ENCODE data around the gene FAM72C.
"Not testable (repeated sequence)": the region's sequence is repeated elsewhere in the genome, so short reads cannot be mapped to it uniquely, and the experiment has no call there.

FAM72C gene

DNA sequence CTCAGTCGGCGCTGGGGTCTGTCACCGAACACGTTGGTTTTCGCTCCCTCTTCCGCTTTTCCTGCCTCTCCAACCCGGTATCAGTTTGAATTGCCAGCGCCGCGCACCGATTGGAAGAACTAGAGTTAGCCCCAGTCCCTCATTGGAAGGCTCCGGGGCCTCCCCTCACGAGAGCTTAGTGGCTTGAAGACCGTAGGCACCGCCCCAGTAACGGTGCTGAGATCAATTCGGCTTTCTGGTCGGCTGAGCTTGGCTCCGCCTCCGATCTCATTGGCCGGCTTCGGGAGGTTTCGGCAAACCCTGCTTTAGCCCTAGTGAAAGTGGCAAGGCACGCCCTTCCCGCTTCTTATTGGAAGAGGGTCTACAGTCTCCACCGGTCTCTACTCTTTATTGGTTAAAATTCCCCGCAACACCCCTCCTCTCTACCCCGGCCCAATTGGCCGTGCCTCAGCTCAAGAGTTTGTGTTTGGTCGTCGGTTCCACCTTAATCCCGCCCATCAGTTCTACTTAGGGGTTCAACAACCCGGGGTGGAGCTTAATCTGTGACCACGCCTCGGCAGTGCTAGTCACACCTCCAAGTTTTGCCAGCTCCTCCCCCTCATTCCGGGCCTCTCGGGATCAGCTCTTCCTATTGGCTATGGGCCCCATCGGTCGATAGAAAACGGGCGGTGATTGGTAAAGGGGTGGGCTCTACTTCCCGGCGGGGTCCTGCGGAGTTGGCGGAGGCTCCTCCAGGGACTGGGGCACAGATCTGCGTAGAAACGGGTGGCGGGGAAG, at the start of gene FAM72C:
FAM72C (minus strand) TSS at position 63 of the 777 bp plus-strand sequence. CDS start 845 bp downstream, outside the sequence.
- not testable (repeated sequence) for H3K36me3 ChIP-seq (ENCODE audit: low read depth); H3K4me3 ChIP-seq (ENCODE audit: severe bottlenecking); H3K27ac ChIP-seq (ENCODE audit: poor library complexity, severe bottlenecking); H3K4me1 ChIP-seq (ENCODE audit: insufficient read depth, poor library complexity, severe bottlenecking); H3K9me3 ChIP-seq (ENCODE audit: severe bottlenecking); DNase-seq (ENCODE audit: low spot score); H3K27me3 ChIP-seq (ENCODE audit: insufficient read depth, poor library complexity, severe bottlenecking)
- peak; percentile 82 for ATAC-seq (ENCODE audit: low read depth)

DNA sequence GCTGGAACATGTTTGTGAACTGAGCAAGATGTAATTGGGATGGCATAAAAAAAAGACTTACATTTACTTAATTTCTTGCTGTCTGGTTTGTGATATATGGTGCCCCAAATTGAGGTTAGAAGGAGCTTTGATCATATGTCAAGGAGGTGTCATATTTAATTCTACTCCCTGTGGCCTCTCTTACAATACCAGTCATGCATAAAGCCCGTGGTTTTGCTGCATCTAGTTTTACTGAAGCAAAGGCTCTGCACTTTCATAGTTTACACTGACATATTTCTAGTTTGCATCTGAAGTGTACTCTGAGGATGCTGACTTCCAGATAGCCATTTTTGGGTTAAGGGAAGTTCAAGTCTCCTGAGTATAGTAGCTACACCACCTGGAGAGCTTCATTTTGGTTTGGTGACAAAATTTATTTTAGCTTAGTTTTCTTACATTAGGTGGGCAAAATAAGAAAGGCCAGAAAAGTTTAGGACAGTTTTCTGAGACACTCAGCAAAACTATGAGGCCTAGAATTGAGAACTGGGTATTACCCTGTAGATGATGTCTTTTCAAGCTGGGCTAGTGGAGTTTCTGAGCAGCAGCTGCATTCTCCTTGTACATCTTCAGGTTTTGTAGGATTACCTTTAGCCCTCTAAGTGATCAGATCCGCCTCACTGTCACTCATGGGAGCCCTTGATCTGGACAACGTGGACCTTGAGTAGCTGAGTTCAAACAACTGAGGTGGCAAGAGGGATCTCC, 48.4 kb upstream of the FAM72C start:
- ATAC-seq (ENCODE audit: low read depth); H3K9me3 ChIP-seq (ENCODE audit: severe bottlenecking); H3K36me3 ChIP-seq (ENCODE audit: low read depth); H3K27ac ChIP-seq (ENCODE audit: poor library complexity, severe bottlenecking); H3K4me3 ChIP-seq (ENCODE audit: severe bottlenecking); H3K27me3 ChIP-seq (ENCODE audit: insufficient read depth, poor library complexity, severe bottlenecking); H3K4me1 ChIP-seq (ENCODE audit: insufficient read depth, poor library complexity, severe bottlenecking); DNase-seq (ENCODE audit: low spot score): not testable (repeated sequence)

DNA sequence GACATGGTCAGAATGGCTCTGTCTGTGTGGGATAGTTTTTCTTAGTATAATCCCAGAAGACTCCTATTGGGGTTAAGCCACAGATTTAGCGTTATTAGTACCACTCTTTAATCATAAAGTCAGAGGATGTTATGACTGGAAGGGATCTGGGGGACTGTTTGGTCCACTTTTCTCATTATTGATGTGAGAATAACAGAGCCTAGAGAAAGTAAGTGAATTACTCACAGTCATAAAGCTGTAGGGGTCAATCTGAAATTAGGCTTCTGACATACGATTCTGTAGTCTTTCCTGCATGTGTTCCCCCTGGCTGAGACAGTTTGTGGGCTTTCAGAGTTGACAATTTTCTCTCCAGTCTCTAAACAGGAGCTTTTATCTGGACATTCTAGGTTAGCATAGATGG, 47.3 kb upstream of the FAM72C start:
- H3K36me3 ChIP-seq (ENCODE audit: low read depth); DNase-seq (ENCODE audit: low spot score); ATAC-seq (ENCODE audit: low read depth); H3K27ac ChIP-seq (ENCODE audit: poor library complexity, severe bottlenecking); H3K9me3 ChIP-seq (ENCODE audit: severe bottlenecking); H3K4me1 ChIP-seq (ENCODE audit: insufficient read depth, poor library complexity, severe bottlenecking); H3K4me3 ChIP-seq (ENCODE audit: severe bottlenecking); H3K27me3 ChIP-seq (ENCODE audit: insufficient read depth, poor library complexity, severe bottlenecking): not testable (repeated sequence)

DNA sequence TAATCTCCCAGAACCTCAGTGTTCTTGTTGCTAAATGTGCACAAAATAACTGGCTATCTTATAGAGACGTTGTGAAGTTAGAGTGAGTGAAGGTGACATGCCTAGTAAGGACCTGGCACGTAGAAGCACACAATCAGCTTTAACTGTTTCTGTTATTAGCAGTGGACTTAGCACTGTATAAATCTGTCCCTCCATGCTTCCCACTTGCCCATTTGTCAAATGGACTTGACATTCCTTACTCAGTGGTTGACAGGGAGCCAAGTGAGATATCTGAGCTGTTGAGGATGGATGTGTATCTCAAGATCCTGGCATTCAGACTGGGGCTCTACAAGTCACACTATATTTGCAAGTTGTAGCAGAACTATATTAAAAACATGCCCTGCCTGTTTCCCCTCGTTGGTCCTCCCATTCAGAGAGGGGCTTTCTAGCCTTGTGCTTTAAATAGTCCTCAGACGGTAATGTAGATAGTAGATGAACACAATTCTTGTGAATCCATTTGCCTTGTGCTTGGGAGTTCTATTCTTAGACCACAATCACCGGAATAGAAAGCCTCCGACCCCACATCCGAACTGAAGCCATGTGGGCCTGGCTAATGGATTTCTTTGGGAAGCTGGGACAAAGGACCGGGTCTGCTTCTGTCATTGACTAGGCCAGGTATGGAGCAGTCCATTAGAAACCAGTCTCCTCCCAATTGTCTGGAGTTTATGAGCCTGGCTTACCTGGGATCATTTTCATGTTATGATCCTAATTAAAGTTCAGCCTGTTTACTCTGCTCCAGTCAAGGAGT, 43.6 kb upstream of the FAM72C start:
- not testable (repeated sequence) for H3K27me3 ChIP-seq (ENCODE audit: insufficient read depth, poor library complexity, severe bottlenecking); H3K9me3 ChIP-seq (ENCODE audit: severe bottlenecking); H3K4me1 ChIP-seq (ENCODE audit: insufficient read depth, poor library complexity, severe bottlenecking); H3K36me3 ChIP-seq (ENCODE audit: low read depth); DNase-seq (ENCODE audit: low spot score); ATAC-seq (ENCODE audit: low read depth); H3K27ac ChIP-seq (ENCODE audit: poor library complexity, severe bottlenecking); H3K4me3 ChIP-seq (ENCODE audit: severe bottlenecking)

DNA sequence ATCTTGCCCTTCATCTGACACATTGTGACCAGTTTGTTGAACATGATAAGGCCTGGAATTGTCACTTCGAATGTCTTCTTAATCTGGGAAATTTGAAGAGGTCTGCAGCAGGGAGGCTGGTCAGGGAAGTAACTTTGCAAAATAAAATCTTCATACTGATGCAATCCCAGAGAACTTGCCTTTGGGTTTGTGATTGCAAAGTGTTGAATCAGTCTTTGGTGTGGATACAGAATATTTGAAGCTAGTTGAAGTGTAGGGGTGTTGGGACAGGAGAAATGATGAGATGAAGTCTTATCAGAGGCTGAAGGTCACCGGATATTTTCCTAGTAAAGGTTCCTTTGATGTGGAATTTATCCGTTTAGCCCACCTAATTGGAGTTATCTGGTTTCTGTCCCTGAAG, 42.7 kb upstream of the FAM72C start:
- not testable (repeated sequence) for H3K27me3 ChIP-seq (ENCODE audit: insufficient read depth, poor library complexity, severe bottlenecking); H3K4me3 ChIP-seq (ENCODE audit: severe bottlenecking); H3K9me3 ChIP-seq (ENCODE audit: severe bottlenecking); H3K27ac ChIP-seq (ENCODE audit: poor library complexity, severe bottlenecking); H3K36me3 ChIP-seq (ENCODE audit: low read depth); ATAC-seq (ENCODE audit: low read depth); H3K4me1 ChIP-seq (ENCODE audit: insufficient read depth, poor library complexity, severe bottlenecking); DNase-seq (ENCODE audit: low spot score)

DNA sequence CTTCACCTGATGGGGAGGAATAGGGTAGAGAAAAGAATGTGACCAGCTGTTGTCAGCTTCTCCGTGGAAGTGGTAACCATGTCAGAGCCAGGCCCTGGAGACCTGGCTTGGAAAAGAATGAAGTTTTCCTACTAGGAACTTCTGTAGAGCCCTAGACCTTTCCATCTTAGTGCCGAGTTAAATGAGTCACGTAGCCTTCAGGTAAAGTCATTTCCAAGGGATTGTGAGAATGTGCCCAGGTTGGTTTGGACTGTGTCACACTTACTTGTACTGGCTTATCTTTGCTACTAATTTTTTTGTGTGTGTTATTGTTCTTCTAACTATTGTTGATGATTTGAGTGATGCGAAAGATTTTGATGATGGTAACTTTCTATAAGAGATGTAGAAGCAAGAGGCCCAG, 42.3 kb upstream of the FAM72C start:
- peak; percentile 41; the same call in 1 of the 3 replicates for ATAC-seq (ENCODE audit: low read depth)
- not testable (repeated sequence) for H3K36me3 ChIP-seq (ENCODE audit: low read depth); H3K4me1 ChIP-seq (ENCODE audit: insufficient read depth, poor library complexity, severe bottlenecking)

DNA sequence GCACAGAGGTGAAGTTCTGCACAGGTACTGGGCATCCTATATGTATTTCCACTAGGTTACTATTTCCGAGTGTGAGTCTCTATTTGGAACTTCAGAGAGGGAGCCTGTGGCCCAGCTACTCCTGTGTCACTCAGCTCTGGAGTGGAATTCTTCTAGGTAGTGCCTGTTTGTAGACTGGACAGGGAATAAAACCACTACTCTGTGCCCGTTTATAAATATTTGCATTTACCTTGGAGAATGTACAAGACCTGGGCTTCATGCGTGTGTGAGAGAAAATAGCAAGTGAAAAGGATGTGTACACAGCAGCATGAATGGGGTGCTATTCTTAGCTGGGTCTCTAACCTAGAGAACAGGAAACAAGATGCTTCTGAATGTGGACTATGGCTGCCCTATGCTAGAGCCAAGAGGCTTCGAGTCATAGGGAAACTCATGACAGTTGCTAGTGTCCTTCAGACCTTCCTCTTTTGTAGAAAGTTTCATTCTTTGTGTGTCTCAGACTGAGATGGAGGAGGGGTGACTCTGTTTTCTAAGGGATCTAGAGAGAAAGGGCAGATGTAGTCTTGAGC, 40.5 kb upstream of the FAM72C start:
- peak; percentile 46 for ATAC-seq (ENCODE audit: low read depth)
- not testable (repeated sequence) for H3K27ac ChIP-seq (ENCODE audit: poor library complexity, severe bottlenecking); DNase-seq (ENCODE audit: low spot score)

More for the DNA sequence above, 42.3 kb upstream of the FAM72C start:
- H3K27me3 ChIP-seq (ENCODE audit: insufficient read depth, poor library complexity, severe bottlenecking); H3K9me3 ChIP-seq (ENCODE audit: severe bottlenecking); H3K4me3 ChIP-seq (ENCODE audit: severe bottlenecking); DNase-seq (ENCODE audit: low spot score); H3K27ac ChIP-seq (ENCODE audit: poor library complexity, severe bottlenecking): not testable (repeated sequence)

DNA sequence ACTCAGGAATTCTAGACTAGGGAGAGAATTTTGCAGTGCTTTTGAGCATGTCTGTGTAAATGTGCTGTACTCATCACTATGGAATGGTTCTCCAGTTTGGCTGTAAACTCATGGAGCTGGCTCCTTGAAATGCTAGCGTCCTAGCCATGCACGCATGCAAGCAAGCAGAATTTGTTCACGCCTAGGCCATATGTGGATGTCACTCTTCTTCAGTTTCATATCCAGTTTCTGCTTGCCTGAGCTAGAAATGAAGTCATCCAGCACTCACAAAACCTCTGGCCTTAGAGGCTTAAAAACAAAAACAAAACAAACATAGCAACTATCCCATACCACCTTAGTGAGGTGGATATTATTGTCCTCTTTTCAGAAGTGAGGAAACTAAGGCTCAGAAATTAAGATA, 37.6 kb upstream of the FAM72C start:
- not testable (repeated sequence) for H3K4me3 ChIP-seq (ENCODE audit: severe bottlenecking); H3K27me3 ChIP-seq (ENCODE audit: insufficient read depth, poor library complexity, severe bottlenecking); H3K27ac ChIP-seq (ENCODE audit: poor library complexity, severe bottlenecking); H3K4me1 ChIP-seq (ENCODE audit: insufficient read depth, poor library complexity, severe bottlenecking); H3K9me3 ChIP-seq (ENCODE audit: severe bottlenecking); DNase-seq (ENCODE audit: low spot score); H3K36me3 ChIP-seq (ENCODE audit: low read depth)
- ATAC-seq (ENCODE audit: low read depth): peak; percentile 31; the same call in 1 of the 3 replicates

More for the DNA sequence above, 40.5 kb upstream of the FAM72C start:
- not testable (repeated sequence) for H3K27me3 ChIP-seq (ENCODE audit: insufficient read depth, poor library complexity, severe bottlenecking); H3K36me3 ChIP-seq (ENCODE audit: low read depth); H3K4me3 ChIP-seq (ENCODE audit: severe bottlenecking); H3K9me3 ChIP-seq (ENCODE audit: severe bottlenecking); H3K4me1 ChIP-seq (ENCODE audit: insufficient read depth, poor library complexity, severe bottlenecking)

DNA sequence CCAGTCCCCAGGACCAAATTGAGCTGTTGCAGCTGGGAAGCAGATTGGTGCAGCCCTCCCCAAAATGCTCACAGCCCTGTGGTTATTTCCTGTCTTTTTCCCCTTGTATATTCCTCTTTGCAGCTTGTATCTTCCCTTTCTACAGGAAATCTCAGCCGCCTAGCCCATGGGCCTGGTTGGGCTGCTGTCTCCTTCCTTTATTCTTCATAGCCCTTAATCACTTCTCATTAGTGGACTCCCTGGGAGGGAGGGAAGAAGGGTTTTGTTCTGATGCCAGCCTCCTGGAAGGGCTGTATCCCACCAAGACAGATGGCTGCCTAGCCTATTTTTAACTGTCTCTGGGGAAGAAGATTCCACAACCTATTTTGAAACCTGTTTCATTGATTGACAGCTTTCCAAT, 32.5 kb upstream of the FAM72C start:
- H3K27ac ChIP-seq (ENCODE audit: poor library complexity, severe bottlenecking); H3K4me3 ChIP-seq (ENCODE audit: severe bottlenecking); H3K27me3 ChIP-seq (ENCODE audit: insufficient read depth, poor library complexity, severe bottlenecking); H3K9me3 ChIP-seq (ENCODE audit: severe bottlenecking); H3K4me1 ChIP-seq (ENCODE audit: insufficient read depth, poor library complexity, severe bottlenecking); H3K36me3 ChIP-seq (ENCODE audit: low read depth); DNase-seq (ENCODE audit: low spot score); ATAC-seq (ENCODE audit: low read depth): not testable (repeated sequence)

DNA sequence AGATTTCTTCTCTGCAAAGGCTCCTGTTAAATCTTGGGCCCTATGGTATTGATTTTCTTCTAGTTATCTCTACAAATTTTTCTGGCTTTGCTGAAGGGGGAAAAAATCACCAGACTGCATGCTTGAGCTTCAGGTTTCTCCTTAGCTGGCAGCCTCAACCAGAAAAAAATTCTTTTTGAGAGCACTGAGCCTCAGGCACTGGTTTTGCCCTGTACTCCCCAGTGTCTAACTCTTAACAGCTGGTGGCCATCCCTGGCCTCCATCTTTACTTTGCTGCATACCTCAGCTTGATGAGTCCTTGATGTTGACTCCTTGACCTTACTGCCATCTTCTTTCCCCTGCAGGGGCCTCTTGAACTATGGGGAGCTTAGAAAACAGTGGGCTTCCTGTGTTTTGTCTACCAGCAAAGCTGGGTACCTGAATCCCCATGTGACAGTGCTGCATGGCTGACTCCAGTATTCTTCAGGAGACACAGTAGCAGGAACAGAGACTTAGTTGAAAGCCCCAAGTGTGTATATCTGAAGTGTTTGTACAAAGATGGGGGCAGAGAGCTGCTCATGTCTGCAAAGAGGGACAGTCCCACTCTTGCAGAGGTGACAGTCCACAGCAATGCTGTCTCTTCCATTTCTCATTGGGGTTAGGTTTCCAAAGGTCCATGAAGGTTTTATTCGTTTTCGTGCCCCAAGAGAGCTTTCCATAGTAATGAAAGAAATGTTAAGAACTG, 31.7 kb upstream of the FAM72C start:
- not testable (repeated sequence) for H3K4me1 ChIP-seq (ENCODE audit: insufficient read depth, poor library complexity, severe bottlenecking); ATAC-seq (ENCODE audit: low read depth); H3K4me3 ChIP-seq (ENCODE audit: severe bottlenecking); DNase-seq (ENCODE audit: low spot score); H3K9me3 ChIP-seq (ENCODE audit: severe bottlenecking); H3K27me3 ChIP-seq (ENCODE audit: insufficient read depth, poor library complexity, severe bottlenecking); H3K36me3 ChIP-seq (ENCODE audit: low read depth); H3K27ac ChIP-seq (ENCODE audit: poor library complexity, severe bottlenecking)

Data from RWPE2 (cell line).